GM21786 (cell line): ENCODE results near the gene PLCB3.

ENCODE experiments used
- ATAC-seq: cut with Tn5 transposase; IDR thresholded peaks from one replicate; pipeline ENCODE4 v1.9.1; 2021; ENCODE audit not compliant: unreplicated experiment

Gene PLCB3

GRCh38 chr11:64265176-64266160 lies 14.1 kb downstream of the PLCB3 start:
- ATAC-seq = no peak

GRCh38 chr11:64266339-64266738 lies 15.0 kb downstream of the PLCB3 start:
- ATAC-seq = no peak

- ATAC-seq = no peak
Measured at GRCh38 chr11:64267207-64267945, 16.0 kb downstream of the PLCB3 start.

GRCh38 chr11:64268025-64268892 lies 16.9 kb downstream of the PLCB3 start:
- ATAC-seq = no peak

- peak; percentile 19 for ATAC-seq
Measured at GRCh38 chr11:64268893-64269539, 17.7 kb downstream of the PLCB3 start.

GRCh38 chr11:64269540-64270220 lies 18.4 kb downstream of the PLCB3 start:
- peak; percentile 69 for ATAC-seq

GRCh38 chr11:64275031-64275800 lies 23.9 kb downstream of the PLCB3 start:
- ATAC-seq = no peak

GRCh38 chr11:64275841-64276240 lies 24.5 kb downstream of the PLCB3 start:
- ATAC-seq = no peak

GRCh38 chr11:64276653-64277431 lies 25.5 kb downstream of the PLCB3 start:
- no peak for ATAC-seq

- ATAC-seq = no peak
Measured at GRCh38 chr11:64278576-64279190, 27.4 kb downstream of the PLCB3 start.

- no peak for ATAC-seq
Measured at GRCh38 chr11:64281957-64282770, 30.8 kb downstream of the PLCB3 start.

- no peak for ATAC-seq
Measured at GRCh38 chr11:64283092-64283491, 31.8 kb downstream of the PLCB3 start.

- ATAC-seq = peak; percentile 82
Measured at GRCh38 chr11:64284048-64284961, 33.0 kb downstream of the PLCB3 start, which contains the start of gene BAD. Gene BAD, minus strand, starts transcription at chr11:64284665. Its CDS starts 297 bp downstream, at chr11:64284368.

- peak; percentile 52 for ATAC-seq
Measured at GRCh38 chr11:64284962-64285884, 33.9 kb downstream of the PLCB3 start, which contains the start of gene GPR137. Gene GPR137, plus strand, starts transcription at chr11:64285848. Its CDS starts 677 bp downstream, at chr11:64286525.
